RCC 7860 (cell line): ENCODE measurements around the gene USF1.
"Not testable (repeated sequence)": the region's sequence is repeated elsewhere in the genome, so short reads cannot be mapped to it uniquely, and the experiment has no call there.

ENCODE experiments used
- DNase-seq: peaks from one replicate; pipeline ENCODE4 v3.0.0-alpha.2; 2015; ENCODE audit warnings: low spot score
- FAIRE-seq: peaks from 2 replicates; lab custom pipeline; 2012; peaks lifted over from hg19 to GRCh38; lab: Jason Lieb, UNC

USF1 gene

GRCh38 chr1:160996178-160996577 lies 49.6 kb downstream of the USF1 start:
- FAIRE-seq (peak; percentile 93), DNase-seq (peak; percentile 93)

- FAIRE-seq (no peak), DNase-seq (peak; percentile 11)
These were observed 52.1 kb downstream of the USF1 start for GRCh38 chr1:160993544-160994193.

GRCh38 chr1:160992036-160992435 lies 53.7 kb downstream of the USF1 start:
- DNase-seq, FAIRE-seq: not testable (repeated sequence)
